GM23338 (cell line): ENCODE results near the gene LSP1.

Source experiments
- POLR2AphosphoS5 ChIP-seq: IDR thresholded peaks from 2 replicates; pipeline ENCODE4 v1.6.1; 2016; ENCODE audit warnings: antibody characterized with exemption, low read depth
- TF ChIP-seq, protein P1 (sequence below), 2 experiments: fragments of 200-600 bp in 1 of 2; sonication (generic) in 1 of 2; conservative IDR thresholded peaks; 2 replicates each; pipeline versions ENCODE4 v1.5.1 to v1.6.1; 2016 to 2017; ENCODE audit warnings: antibody characterized with exemption in 2 of 2, low read depth in 2 of 2, mild to moderate bottlenecking in 2 of 2, moderate library complexity in 1 of 2

DNA sequence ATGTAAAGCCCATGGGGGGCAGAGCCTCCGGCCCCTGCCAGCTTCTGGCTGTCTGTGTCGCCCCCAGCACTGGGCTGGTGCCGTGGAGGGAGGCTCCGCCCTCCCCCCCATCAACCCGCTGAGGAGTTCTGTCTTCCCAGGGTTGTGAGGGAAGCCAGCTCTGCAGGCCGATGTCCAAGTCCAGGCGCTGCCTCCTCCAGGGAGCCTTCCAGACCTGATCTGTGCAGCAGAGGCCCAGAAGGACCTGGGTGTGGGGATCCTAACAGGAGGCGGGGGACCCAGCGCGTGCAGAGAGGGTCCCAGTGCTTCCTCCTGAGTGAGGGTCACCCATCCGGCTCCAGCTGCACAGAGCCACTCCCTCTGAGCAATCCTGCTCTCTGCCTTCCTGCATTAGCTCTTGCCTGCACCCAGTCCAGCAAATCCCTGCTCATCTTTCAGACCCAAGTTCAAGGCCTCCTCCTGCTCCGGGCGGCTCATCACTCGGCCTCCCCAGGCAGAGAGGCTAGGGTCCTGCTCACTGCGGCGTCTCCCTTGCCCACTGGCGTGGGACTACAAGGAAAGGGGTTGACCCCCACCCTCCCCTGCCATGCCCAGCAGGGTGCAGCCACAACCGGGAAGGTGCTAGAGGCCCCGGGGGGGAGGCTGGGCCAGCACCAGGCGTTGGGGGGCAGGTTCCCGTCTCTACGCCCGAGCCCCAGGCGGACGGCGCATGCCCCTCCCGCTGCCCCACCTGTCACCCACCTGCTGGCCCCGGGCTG is 22.4 kb downstream of the LSP1 start:
- no peak for TF ChIP-seq POLR2AphosphoS5
- TF ChIP-seq, protein P1, sequence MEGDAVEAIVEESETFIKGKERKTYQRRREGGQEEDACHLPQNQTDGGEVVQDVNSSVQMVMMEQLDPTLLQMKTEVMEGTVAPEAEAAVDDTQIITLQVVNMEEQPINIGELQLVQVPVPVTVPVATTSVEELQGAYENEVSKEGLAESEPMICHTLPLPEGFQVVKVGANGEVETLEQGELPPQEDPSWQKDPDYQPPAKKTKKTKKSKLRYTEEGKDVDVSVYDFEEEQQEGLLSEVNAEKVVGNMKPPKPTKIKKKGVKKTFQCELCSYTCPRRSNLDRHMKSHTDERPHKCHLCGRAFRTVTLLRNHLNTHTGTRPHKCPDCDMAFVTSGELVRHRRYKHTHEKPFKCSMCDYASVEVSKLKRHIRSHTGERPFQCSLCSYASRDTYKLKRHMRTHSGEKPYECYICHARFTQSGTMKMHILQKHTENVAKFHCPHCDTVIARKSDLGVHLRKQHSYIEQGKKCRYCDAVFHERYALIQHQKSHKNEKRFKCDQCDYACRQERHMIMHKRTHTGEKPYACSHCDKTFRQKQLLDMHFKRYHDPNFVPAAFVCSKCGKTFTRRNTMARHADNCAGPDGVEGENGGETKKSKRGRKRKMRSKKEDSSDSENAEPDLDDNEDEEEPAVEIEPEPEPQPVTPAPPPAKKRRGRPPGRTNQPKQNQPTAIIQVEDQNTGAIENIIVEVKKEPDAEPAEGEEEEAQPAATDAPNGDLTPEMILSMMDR (conservative IDR thresholded peaks at IDR 0.05; ENCODE audit: low read depth in 2 of 2): no peak
